Measurements from ENCODE around the gene MAPKAPK2.

DNA sequence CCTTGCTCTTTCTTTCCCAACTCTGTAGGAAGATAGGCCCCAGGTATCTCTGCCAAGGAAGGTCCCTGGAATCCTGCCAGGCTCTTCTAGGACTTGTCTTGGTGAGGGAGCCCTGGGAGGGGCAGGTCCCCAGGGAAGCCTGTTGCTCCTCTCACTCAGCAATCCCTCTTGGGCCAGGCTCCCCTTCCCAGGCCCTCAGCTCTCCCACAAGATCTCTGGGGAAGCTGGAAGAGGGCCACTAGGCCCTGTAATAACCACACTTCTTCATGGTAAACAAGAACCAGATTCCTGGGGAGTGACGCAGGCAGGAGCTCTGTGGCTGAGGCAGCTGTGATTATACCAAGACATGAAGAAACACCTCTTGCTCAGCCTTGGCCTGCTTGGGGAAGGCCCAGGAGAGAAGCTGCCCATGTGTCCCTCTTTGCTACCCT, 9.9 kb upstream of the MAPKAPK2 start:
- TF ChIP-seq, protein P1, sequence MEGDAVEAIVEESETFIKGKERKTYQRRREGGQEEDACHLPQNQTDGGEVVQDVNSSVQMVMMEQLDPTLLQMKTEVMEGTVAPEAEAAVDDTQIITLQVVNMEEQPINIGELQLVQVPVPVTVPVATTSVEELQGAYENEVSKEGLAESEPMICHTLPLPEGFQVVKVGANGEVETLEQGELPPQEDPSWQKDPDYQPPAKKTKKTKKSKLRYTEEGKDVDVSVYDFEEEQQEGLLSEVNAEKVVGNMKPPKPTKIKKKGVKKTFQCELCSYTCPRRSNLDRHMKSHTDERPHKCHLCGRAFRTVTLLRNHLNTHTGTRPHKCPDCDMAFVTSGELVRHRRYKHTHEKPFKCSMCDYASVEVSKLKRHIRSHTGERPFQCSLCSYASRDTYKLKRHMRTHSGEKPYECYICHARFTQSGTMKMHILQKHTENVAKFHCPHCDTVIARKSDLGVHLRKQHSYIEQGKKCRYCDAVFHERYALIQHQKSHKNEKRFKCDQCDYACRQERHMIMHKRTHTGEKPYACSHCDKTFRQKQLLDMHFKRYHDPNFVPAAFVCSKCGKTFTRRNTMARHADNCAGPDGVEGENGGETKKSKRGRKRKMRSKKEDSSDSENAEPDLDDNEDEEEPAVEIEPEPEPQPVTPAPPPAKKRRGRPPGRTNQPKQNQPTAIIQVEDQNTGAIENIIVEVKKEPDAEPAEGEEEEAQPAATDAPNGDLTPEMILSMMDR (IDR thresholded peaks at IDR 0.05), result no peak
- TF ChIP-seq POLR2A (IDR thresholded peaks at IDR 0.05), result no peak
